PFSK-1 (cell line): ENCODE results near the gene PELI2.

Source experiments
- FOXP2 ChIP-seq: optimal IDR thresholded peaks from 2 replicates; pipeline ENCODE3; 2011; ENCODE audit warnings: borderline replicate concordance, control low read depth, inconsistent platforms; ENCODE audit not compliant: insufficient read depth; ENCODE audit errors: extremely low read length, extremely low read depth
- POLR2AphosphoS5 ChIP-seq: IDR thresholded peaks from 2 replicates; pipeline ENCODE4 v1.6.1; 2012; ENCODE audit warnings: low read depth, mild to moderate bottlenecking, control low read depth, low read length, moderate library complexity
- SIN3A ChIP-seq: IDR thresholded peaks from 2 replicates; pipeline ENCODE4 v1.6.1; 2012; ENCODE audit warnings: mild to moderate bottlenecking, low read length, moderate library complexity, borderline replicate concordance; ENCODE audit not compliant: insufficient read depth
- TAF1 ChIP-seq: IDR thresholded peaks from 2 replicates; pipeline ENCODE4 v1.6.1; 2012; ENCODE audit warnings: low read length, control low read depth, borderline replicate concordance; ENCODE audit not compliant: insufficient read depth
- TF ChIP-seq, protein P1 (sequence below), 2 experiments: IDR thresholded peaks; 2 replicates each; pipeline versions ENCODE4 v1.6.1 to v1.8.0; 2011 to 2012; ENCODE audit warnings: low read depth in 2 of 2, low read length in 2 of 2, control low read depth in 1 of 2, inconsistent platforms in 1 of 2, mild to moderate bottlenecking in 1 of 2, moderate library complexity in 1 of 2; ENCODE audit not compliant: insufficient read depth in 1 of 2

PELI2 gene

DNA sequence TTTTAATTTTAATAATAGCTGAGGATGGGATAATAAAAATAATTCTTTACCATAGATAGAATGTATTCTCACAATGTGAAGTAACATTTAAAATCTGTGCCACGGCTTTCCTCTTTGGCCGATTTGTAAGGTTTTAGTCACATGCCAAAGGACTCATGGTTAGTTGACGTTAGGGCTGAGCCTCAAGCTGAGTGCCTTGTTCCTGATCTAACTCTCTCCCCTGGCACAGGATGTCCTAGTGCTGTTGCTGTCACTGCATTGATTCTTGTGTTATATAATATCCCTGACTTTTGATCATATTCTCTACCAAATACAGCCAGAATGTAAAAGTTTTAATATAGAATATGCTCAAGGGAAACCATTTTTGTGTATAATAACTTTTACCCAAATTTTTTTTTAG, 144.3 kb downstream of the PELI2 start:
- TF ChIP-seq POLR2AphosphoS5 (no peak), FOXP2 (no peak), SIN3A (no peak), TAF1 (no peak)
- TF ChIP-seq, protein P1, sequence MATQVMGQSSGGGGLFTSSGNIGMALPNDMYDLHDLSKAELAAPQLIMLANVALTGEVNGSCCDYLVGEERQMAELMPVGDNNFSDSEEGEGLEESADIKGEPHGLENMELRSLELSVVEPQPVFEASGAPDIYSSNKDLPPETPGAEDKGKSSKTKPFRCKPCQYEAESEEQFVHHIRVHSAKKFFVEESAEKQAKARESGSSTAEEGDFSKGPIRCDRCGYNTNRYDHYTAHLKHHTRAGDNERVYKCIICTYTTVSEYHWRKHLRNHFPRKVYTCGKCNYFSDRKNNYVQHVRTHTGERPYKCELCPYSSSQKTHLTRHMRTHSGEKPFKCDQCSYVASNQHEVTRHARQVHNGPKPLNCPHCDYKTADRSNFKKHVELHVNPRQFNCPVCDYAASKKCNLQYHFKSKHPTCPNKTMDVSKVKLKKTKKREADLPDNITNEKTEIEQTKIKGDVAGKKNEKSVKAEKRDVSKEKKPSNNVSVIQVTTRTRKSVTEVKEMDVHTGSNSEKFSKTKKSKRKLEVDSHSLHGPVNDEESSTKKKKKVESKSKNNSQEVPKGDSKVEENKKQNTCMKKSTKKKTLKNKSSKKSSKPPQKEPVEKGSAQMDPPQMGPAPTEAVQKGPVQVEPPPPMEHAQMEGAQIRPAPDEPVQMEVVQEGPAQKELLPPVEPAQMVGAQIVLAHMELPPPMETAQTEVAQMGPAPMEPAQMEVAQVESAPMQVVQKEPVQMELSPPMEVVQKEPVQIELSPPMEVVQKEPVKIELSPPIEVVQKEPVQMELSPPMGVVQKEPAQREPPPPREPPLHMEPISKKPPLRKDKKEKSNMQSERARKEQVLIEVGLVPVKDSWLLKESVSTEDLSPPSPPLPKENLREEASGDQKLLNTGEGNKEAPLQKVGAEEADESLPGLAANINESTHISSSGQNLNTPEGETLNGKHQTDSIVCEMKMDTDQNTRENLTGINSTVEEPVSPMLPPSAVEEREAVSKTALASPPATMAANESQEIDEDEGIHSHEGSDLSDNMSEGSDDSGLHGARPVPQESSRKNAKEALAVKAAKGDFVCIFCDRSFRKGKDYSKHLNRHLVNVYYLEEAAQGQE (IDR thresholded peaks at IDR 0.05; ENCODE audit: insufficient read depth in 1 of 2, low read depth in 2 of 2, low read length in 2 of 2) = no peak

DNA sequence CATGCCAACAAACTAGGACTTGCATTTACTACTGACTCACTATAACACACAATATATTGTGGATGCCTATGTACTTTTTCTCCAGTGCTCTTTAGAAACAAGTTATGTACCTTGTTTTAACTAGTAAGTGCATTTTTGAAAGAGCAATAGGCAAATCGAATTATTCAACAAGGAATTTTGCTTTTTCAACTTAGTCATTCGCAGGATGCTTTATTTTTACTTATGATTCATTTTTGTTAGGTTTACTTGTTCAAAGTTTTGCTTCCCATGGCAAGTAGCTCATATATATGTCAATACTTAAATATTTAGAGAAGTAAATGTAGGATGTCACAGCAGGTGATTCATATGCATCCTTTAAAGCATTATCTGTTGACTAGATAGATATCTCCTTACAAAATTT, 149.8 kb downstream of the PELI2 start:
- no peak for TF ChIP-seq POLR2AphosphoS5

DNA sequence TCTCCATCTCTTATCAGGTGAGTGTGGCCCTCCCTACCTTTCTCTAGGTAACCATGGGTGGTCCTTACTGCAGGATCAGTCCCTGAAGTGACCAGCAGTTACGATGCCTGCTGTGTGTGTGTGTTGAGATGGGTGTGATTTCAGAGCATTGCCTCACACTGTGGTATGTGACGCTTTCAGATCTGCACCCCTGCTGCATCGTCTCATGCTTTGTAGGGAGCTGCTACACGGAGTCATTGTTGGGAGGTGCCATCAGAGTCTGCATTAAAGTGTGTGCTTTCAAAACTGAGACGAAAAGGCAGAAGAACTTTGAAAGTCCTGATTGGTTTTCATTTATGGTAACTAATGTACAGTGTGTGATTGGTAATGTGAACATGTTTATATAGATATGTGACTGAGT, 150.5 kb downstream of the PELI2 start:
- no peak for TF ChIP-seq TAF1
- TF ChIP-seq FOXP2 = no peak
- no peak for TF ChIP-seq POLR2AphosphoS5
- TF ChIP-seq SIN3A = no peak
- TF ChIP-seq, protein P1 (IDR thresholded peaks at IDR 0.05; ENCODE audit: insufficient read depth in 1 of 2, low read depth in 2 of 2, low read length in 2 of 2) = no peak

DNA sequence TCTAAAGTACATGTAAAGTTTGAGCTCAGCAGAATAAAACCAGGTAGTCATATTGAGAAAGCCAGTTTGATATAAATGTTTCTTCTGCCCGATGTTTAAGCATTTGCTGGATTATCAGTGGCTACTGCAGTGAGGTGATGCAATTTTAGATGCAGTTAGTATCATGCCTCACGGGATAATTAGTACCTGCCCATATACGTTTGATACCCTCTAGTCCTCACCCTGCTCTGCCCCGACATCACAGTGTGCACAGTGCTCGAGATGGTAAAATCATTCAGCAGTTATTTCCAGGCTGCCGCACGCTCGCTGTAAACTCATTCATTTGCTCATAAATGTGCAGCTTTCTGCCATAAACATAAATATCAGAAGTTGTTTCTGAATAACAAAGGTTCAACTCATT, 152.7 kb downstream of the PELI2 start:
- TF ChIP-seq TAF1 = no peak
- no peak for TF ChIP-seq SIN3A
- no peak for TF ChIP-seq POLR2AphosphoS5
- no peak for TF ChIP-seq FOXP2
- TF ChIP-seq, protein P1 (IDR thresholded peaks at IDR 0.05; ENCODE audit: insufficient read depth in 1 of 2, low read depth in 2 of 2, low read length in 2 of 2) = no peak

DNA sequence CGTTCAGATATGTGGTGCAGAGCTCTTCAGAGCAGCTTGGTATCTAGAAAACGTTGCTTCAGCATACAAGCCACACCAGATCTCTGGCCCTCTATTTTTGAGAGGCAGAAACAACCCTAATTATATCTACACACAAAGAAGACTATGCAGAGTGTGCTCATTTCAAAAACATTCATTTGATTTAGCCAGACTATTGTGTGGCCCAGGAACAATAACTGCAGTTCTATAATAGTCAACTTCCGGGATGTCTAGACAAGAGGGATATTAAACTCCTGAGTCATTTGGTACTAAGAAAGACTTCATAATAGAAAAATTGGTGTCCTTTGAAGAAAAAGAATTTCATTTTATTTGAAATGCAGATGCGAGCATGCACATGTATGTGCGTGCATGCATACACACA, 153.8 kb downstream of the PELI2 start:
- TF ChIP-seq FOXP2 = no peak
- TF ChIP-seq SIN3A = no peak
- no peak for TF ChIP-seq TAF1
- no peak for TF ChIP-seq POLR2AphosphoS5
- TF ChIP-seq, protein P1 (IDR thresholded peaks at IDR 0.05; ENCODE audit: insufficient read depth in 1 of 2, low read depth in 2 of 2, low read length in 2 of 2) = no peak
